MG63 (cell line): ENCODE data around the gene CLCF1. TPM values are rescaled to one million over a fixed set of nuclear protein-coding genes. Genes with fewer than 3 reads are reported as not detected.

Source experiments
- DNase-seq: peaks from one replicate; pipeline ENCODE4 v3.0.0-alpha.2; 2020
- H3K27me3 ChIP-seq: fragments of 250-450 bp; sonication (Bioruptor Pico); 2 replicates; pipeline ENCODE4 v1.5.1; 2020; ENCODE audit warnings: mild to moderate bottlenecking, moderate library complexity
- H3K36me3 ChIP-seq: fragments of 250-450 bp; sonication (Bioruptor Pico); 2 replicates; pipeline ENCODE4 v1.5.1; 2020; ENCODE audit warnings: mild to moderate bottlenecking, moderate library complexity
- H3K4me3 ChIP-seq: fragments of 250-450 bp; sonication (Bioruptor Pico); 2 replicates; pipeline ENCODE4 v1.5.1; 2020; ENCODE audit warnings: mild to moderate bottlenecking, moderate library complexity
- H3K9me3 ChIP-seq: fragments of 250-450 bp; sonication (Bioruptor Pico); 2 replicates; pipeline ENCODE4 v1.5.1; 2020; ENCODE audit warnings: mild to moderate bottlenecking, moderate library complexity
- total RNA-seq: library from RNA; depleted of rRNA; stranded (reverse); fragments of >200 nt; shearing (Covaris generic); gene quantifications from 2 replicates; pipeline ENCODE4 v1.2.3, GENCODE V29; 2014; ENCODE audit warnings: low replicate concordance

Gene CLCF1
- total RNA-seq, 1 experiment from 2014 or later = 6.4 TPM

- no peaks in the 10 kb centered on the region for H3K9me3 ChIP-seq
- no peak overlapping the region for H3K4me3 ChIP-seq
- DNase-seq = no peak
- no peaks in the 10 kb centered on the region for H3K27me3 ChIP-seq
- peaks cover 3% of the 10 kb centered on the region for H3K36me3 ChIP-seq
Measured at GRCh38 chr11:67356387-67356863, 17.0 kb downstream of the CLCF1 start.

GRCh38 chr11:67355794-67356386 lies 17.5 kb downstream of the CLCF1 start:
- no peaks in the 10 kb centered on the region for H3K9me3 ChIP-seq
- no peak overlapping the region for H3K4me3 ChIP-seq
- DNase-seq = no peak
- peaks cover 7% of the 10 kb centered on the region for H3K36me3 ChIP-seq
- H3K27me3 ChIP-seq = no peaks in the 10 kb centered on the region

- H3K4me3 ChIP-seq = 0 out of 2 replicates have a peak overlapping the region, but pooled peaks have one; percentile 12
- H3K36me3 ChIP-seq = peaks cover 8% of the 10 kb centered on the region
- DNase-seq = peak; percentile 87
Measured at GRCh38 chr11:67355023-67355793, 18.2 kb downstream of the CLCF1 start.

DNA sequence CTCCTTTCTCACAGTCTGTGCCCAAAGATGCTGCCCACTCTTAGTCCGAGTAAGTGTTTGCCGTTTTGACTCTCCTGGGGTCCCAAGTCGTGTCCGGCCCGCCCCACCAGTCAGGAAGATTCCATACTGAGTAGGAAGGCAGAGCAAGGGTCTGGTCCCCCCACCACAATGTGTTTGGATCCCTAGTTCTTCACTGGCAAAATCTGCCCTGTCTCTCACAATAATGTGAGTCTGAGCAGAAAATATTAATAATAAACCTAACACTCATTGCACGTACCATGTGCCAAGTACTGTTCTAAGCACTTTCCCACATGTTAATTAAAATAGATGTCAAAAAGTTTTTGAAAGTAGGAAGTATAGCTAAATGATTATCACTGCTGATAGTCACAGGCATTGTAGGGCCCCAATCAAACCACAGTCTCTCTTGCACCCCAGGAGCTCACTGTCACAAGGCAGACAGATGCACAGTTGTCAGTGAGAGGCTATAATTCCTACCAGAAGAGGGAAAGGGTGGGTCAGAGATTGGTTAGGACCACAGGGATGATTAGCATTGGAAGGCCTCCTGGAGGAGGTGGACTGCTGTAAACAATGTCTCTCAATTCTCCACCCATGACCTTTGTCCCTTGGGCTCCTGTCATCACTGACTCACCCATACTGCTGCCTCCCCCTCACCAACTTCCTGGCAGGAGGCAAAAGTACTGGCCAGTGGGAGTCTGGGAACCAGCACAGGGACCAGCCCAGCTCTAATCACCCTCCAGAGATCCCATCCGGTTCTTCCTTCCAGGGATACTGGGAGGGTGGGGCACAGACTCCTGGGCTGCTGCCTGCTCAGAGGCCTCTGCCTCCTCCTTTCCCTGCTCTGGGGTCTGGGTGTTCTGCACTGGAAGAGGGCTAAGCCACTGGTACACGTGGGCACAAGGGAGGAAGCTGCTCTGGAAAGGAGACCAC lies 19.0 kb downstream of the CLCF1 start:
- H3K27me3 ChIP-seq = no peaks in the 10 kb centered on the region
- H3K9me3 ChIP-seq = no peaks in the 10 kb centered on the region
- DNase-seq = peak; percentile 99
- H3K4me3 ChIP-seq = peak overlapping the region; percentile 69
- peaks cover 8% of the 10 kb centered on the region for H3K36me3 ChIP-seq

More at GRCh38 chr11:67355023-67355793, 18.2 kb downstream of the CLCF1 start:
- no peaks in the 10 kb centered on the region for H3K9me3 ChIP-seq
- no peaks in the 10 kb centered on the region for H3K27me3 ChIP-seq

DNA sequence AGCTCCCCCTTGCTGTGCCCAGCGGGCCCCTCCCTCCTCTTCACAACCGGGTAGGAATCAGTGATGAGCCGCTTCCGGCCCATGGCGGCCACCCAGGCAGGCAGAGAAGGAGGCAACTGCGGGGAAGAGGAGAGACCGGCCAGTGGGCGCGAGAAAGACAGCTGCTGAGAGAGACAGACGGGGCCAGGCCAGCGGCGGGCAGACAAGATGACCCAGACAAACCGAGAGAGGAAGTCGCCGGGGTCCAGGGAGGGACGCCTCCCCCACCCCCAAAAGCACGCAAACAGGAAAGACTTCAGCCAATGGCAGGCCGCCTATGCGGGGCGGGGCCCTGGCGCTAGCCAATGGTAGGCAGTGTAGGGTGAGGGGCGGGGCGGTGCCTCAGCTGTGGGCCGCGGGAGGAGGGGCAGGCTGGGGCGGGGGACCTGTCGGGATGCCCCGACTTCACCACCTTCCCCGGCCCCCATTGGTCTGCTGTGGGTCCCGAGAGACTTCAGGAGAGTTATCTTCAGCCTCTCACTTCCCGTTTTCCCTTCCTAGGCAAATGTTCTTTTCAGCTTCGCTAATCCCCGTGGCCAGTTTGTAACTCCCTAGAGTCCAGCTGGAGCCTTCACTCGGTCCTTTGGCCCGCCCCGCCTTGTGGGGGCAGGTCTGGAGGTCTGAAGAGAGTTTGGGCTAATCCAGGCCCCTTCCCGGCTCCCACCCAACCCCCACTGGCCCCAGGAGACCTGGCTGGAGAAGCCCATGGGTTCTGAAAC lies 19.9 kb downstream of the CLCF1 start, which contains the start of gene POLD4:
TSS of gene POLD4 (minus strand) at position 230 of the 758 bp plus-strand sequence. CDS start at position 83, 147 bp downstream.
- Histone ChIP-seq H3K4me3 (peak within 1 kb of the TSS; percentile 69), H3K9me3 (no peaks in the 10 kb centered on the region), H3K27me3 (no peaks in the 10 kb centered on the region), H3K36me3 (peaks cover 8% of the 10 kb centered on the region)
- peak; percentile 98 for DNase-seq

DNA sequence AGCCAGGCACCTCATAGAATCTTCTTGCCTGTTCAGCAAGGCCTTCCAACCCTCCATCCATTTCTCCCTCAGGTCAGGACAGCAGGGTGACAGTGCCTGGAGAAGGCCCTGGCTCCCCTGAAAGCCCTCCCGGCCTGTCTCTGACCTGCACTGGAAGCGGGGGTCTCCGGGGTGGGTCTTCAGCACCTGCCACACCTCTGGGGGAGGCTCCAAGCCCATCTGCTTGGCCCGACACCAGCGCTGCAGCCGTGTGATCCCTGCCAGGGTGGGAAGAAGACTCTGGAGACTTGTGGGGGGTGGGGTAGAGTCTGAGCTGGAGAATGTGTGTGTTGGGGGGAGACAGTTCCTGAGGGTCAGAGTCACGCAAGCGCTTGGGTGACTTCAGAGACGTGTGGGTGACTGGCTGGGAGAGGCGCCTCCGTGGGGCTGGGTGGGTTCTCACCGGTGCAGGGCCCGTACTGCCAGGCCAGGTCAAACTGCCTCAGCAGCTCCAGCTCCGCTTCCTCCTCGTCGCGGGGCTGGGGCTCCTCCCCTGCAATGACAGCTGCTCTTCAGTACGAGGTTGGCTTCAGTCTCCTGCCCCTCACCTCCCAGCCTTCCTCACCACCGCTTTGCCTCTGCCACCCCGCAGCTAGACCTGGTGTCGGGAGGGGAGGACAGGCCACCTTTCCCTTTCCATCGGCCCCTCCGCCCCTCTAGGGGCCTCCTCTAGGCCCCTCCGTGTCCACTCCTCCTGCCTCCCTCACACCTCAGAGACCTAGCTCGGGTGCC lies 20.7 kb downstream of the CLCF1 start:
- Histone ChIP-seq H3K27me3 (no peaks in the 10 kb centered on the region), H3K9me3 (no peaks in the 10 kb centered on the region), H3K36me3 (peaks cover 8% of the 10 kb centered on the region), H3K4me3 (peak overlapping the region; percentile 69)
- no peak for DNase-seq

DNA sequence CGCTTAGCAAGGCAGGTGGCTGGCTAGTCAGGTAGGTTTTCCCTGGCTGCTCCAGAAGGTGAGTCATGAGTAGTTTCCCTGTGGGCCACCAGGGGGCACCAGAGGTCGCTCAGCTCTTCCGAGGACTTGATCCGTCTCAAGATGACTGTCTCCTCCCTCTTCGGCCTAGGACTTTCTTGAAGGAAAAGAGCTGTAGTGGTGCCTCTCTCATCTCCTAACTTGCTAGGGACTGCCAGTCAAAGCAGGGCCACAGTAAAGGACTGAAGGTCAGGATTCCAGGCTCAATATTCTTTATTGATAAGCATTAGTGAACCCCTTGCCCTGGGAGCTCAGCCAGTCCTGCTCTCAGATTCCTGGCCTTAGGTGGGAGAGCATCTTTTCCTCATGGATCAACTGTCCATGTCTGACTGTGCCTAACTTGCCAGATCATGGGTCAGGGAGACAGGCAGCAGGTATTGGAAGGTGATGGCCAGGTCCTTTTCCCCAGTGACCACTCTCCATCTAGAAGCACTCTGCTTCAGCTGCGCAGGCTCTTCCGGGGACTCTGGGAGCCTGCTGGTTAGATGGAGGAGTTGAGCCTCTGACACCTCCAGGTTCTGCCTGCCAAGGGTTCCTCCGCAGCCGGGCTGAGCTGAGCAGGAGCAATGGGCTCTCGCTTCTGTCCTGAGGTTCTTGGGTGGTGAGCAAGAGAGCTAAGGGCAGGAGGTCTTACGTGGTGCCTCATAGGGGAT lies 22.0 kb downstream of the CLCF1 start:
- no peaks in the 10 kb centered on the region for H3K27me3 ChIP-seq
- H3K4me3 ChIP-seq = no peak overlapping the region
- no peak for DNase-seq
- H3K36me3 ChIP-seq = peaks cover 8% of the 10 kb centered on the region
- no peaks in the 10 kb centered on the region for H3K9me3 ChIP-seq

GRCh38 chr11:67349928-67350465 lies 23.4 kb downstream of the CLCF1 start:
- DNase-seq = no peak
- Histone ChIP-seq H3K9me3 (no peaks in the 10 kb centered on the region), H3K4me3 (no peak overlapping the region), H3K27me3 (no peaks in the 10 kb centered on the region), H3K36me3 (peaks cover 8% of the 10 kb centered on the region)

- Histone ChIP-seq H3K4me3 (no peak overlapping the region), H3K36me3 (peaks cover 8% of the 10 kb centered on the region), H3K9me3 (no peaks in the 10 kb centered on the region), H3K27me3 (no peaks in the 10 kb centered on the region)
- DNase-seq = no peak
Measured at GRCh38 chr11:67349457-67349856, 23.9 kb downstream of the CLCF1 start.

- Histone ChIP-seq H3K36me3 (peaks cover 8% of the 10 kb centered on the region), H3K27me3 (no peaks in the 10 kb centered on the region), H3K9me3 (no peaks in the 10 kb centered on the region), H3K4me3 (no peak overlapping the region)
- DNase-seq = no peak
Measured at GRCh38 chr11:67349036-67349435, 24.4 kb downstream of the CLCF1 start.

- Histone ChIP-seq H3K27me3 (no peaks in the 10 kb centered on the region), H3K36me3 (peaks cover 8% of the 10 kb centered on the region), H3K4me3 (no peak overlapping the region), H3K9me3 (no peaks in the 10 kb centered on the region)
- DNase-seq = no peak
Measured at GRCh38 chr11:67347964-67348749, 25.2 kb downstream of the CLCF1 start.

- H3K4me3 ChIP-seq = no peak overlapping the region
- H3K27me3 ChIP-seq = no peaks in the 10 kb centered on the region
- peak; percentile 32 for DNase-seq
- H3K36me3 ChIP-seq = peaks cover 3% of the 10 kb centered on the region; the same call in 1 of the 2 replicates
- H3K9me3 ChIP-seq = peaks cover 3% of the 10 kb centered on the region; the same call in 1 of the 2 replicates
Measured at GRCh38 chr11:67345920-67346819, 27.2 kb downstream of the CLCF1 start.
